PC-9 (cell line): ENCODE data around the gene COTL1. TPM values are rescaled to one million over a fixed set of nuclear protein-coding genes. Genes with fewer than 3 reads are reported as not detected.

ENCODE experiments used
- BruUV-seq: library from RNA; stranded (reverse); fragments of 400-500 nt; replicated peaks from 2 replicates; lab custom pipeline; 2021; lab: Mats Ljungman, UMichigan
- CTCF ChIA-PET: fragments of 300-600 bp; sonication (Branson Sonifier 250); formaldehyde crosslinking; loops from one replicate; lab custom pipeline; 2022; ENCODE audit warnings: antibody characterized with exemption; lab: Charles Lee
- POLR2A ChIA-PET: fragments of 300-600 bp; sonication (Branson Sonifier 250); formaldehyde crosslinking; loops from one replicate; lab custom pipeline; 2022; ENCODE audit warnings: antibody characterized with exemption; ENCODE audit not compliant: unreplicated experiment; lab: Charles Lee
- DNase-seq, 2 experiments: peaks; one replicate each; pipeline versions ENCODE4 v3.0.0 to v3.0.0-alpha.2; 2015 to 2022; ENCODE audit warnings: mixed read lengths in 1 of 2
- H2AFZ ChIP-seq: fragments of 200-600 bp; sonication (generic); 2 replicates; pipeline ENCODE4 v1.8.1; 2017; ENCODE audit warnings: antibody characterized with exemption
- H3F3A ChIP-seq: fragments of 200-600 bp; sonication (generic); 2 replicates; pipeline ENCODE4 v1.8.1; 2017; ENCODE audit warnings: antibody characterized with exemption, mild to moderate bottlenecking, low read depth; ENCODE audit not compliant: insufficient read depth
- H3K27ac ChIP-seq: fragments of 200-600 bp; sonication (generic); 2 replicates; pipeline ENCODE4 v1.6.1; 2016; ENCODE audit warnings: mixed run types
- H3K27me3 ChIP-seq: fragments of 200-600 bp; sonication (generic); 2 replicates; pipeline ENCODE4 v1.6.1; 2016; ENCODE audit warnings: low read depth, mixed run types; ENCODE audit not compliant: insufficient read depth
- H3K36me3 ChIP-seq: fragments of 200-600 bp; sonication (generic); 2 replicates; pipeline ENCODE4 v1.6.1; 2016; ENCODE audit warnings: low read depth, mixed run types
- H3K4me1 ChIP-seq: fragments of 200-600 bp; sonication (generic); replicated peaks from 2 replicates; pipeline ENCODE4 v1.6.1; 2016; ENCODE audit warnings: mixed run types; ENCODE audit not compliant: insufficient read depth
- H3K4me2 ChIP-seq: fragments of 200-600 bp; sonication (generic); 2 replicates; pipeline ENCODE4 v1.6.1; 2017; ENCODE audit warnings: mixed run types
- H3K4me3 ChIP-seq: fragments of 200-600 bp; sonication (generic); 2 replicates; pipeline ENCODE4 v1.6.1; 2016; ENCODE audit warnings: mixed run types
- H3K79me2 ChIP-seq: fragments of 200-600 bp; sonication (generic); 2 replicates; pipeline ENCODE4 v1.6.1; 2017; ENCODE audit warnings: low read depth, mixed run types
- H3K9me2 ChIP-seq: fragments of 200-600 bp; sonication (generic); 2 replicates; pipeline ENCODE4 v1.8.1; 2017; ENCODE audit warnings: mild to moderate bottlenecking; ENCODE audit not compliant: insufficient read depth
- H3K9me3 ChIP-seq: fragments of 200-600 bp; sonication (generic); 2 replicates; pipeline ENCODE4 v1.8.1; 2016; ENCODE audit warnings: low read depth; ENCODE audit not compliant: insufficient read depth
- H4K20me1 ChIP-seq: fragments of 200-600 bp; sonication (generic); 2 replicates; pipeline ENCODE4 v1.8.1; 2017; ENCODE audit not compliant: insufficient read depth
- EZH2 ChIP-seq: fragments of 200-600 bp; sonication (generic); IDR thresholded peaks from 2 replicates; pipeline ENCODE4 v1.8.0; 2017; ENCODE audit warnings: antibody characterized with exemption, low read depth
- intact Hi-C: fragments of 100-400 bp; cut with micrococcal nuclease; formaldehyde crosslinking; loops from one replicate; pipeline ENCODE4 v1.10.0; 2022; ENCODE audit not compliant: unreplicated experiment
- total RNA-seq: library from RNA; stranded (reverse); gene quantifications from 2 replicates; pipeline ENCODE4 v1.2.3, GENCODE V29; 2021
- TF ChIP-seq, protein P1 (sequence below): fragments of 200-600 bp; sonication (generic); conservative IDR thresholded peaks from 2 replicates; pipeline ENCODE4 v1.6.1; 2017; ENCODE audit warnings: mixed run types, antibody characterized with exemption, mild to moderate bottlenecking, moderate library complexity

The COTL1 gene
- total RNA-seq, 1 experiment from 2014 or later, result 512 TPM

DNA sequence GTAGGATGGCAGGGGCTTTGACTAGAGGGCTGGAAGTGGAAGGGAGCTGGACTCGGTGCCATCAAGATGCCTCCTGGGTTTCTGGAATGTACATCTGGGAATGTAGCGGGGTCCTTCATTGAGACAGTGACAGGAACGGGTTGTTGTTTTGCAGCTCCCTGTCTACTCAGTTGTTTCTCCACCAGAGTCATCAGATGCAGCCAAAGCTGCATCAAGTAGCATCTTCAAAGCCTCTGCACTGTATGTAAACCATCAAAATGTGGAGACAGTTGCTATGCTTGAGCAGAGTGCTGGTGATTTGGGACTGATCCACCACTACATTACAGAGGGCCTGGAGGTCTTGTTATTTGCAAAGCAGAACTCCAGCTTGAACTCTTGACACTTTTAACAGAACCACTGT lies 88.3 kb downstream of the COTL1 start:
- Histone ChIP-seq H2AFZ (no peak overlapping the region), H3K27me3 (peaks cover 16% of the 10 kb centered on the region; the same call in 1 of the 2 replicates), H3F3A (no peaks in the 10 kb centered on the region), H4K20me1 (no peaks in the 10 kb centered on the region), H3K27ac (no peak overlapping the region), H3K4me2 (no peak overlapping the region), H3K9me3 (no peaks in the 10 kb centered on the region), H3K9me2 (no peaks in the 10 kb centered on the region), H3K79me2 (no peaks in the 10 kb centered on the region), H3K4me3 (no peak overlapping the region), H3K4me1 (no peaks in the 10 kb centered on the region), H3K36me3 (no peaks in the 10 kb centered on the region)
- ChIA-PET POLR2A (no interaction called here), CTCF (interaction anchor here (0.6 kb wide), 1 partner anchor 439 kb away, joined by 4 read pairs; no protein-coding TSS in a partner anchor)
- TF ChIP-seq, protein P1, sequence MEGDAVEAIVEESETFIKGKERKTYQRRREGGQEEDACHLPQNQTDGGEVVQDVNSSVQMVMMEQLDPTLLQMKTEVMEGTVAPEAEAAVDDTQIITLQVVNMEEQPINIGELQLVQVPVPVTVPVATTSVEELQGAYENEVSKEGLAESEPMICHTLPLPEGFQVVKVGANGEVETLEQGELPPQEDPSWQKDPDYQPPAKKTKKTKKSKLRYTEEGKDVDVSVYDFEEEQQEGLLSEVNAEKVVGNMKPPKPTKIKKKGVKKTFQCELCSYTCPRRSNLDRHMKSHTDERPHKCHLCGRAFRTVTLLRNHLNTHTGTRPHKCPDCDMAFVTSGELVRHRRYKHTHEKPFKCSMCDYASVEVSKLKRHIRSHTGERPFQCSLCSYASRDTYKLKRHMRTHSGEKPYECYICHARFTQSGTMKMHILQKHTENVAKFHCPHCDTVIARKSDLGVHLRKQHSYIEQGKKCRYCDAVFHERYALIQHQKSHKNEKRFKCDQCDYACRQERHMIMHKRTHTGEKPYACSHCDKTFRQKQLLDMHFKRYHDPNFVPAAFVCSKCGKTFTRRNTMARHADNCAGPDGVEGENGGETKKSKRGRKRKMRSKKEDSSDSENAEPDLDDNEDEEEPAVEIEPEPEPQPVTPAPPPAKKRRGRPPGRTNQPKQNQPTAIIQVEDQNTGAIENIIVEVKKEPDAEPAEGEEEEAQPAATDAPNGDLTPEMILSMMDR, result no peak
- TF ChIP-seq EZH2, result no peak
- BruUV-seq, result no TSS peak
- DNase-seq, result no peak
- intact Hi-C loops, result loop anchor here (5.0 kb wide), 1 partner anchor 73 kb away; no protein-coding TSS in a partner anchor

DNA sequence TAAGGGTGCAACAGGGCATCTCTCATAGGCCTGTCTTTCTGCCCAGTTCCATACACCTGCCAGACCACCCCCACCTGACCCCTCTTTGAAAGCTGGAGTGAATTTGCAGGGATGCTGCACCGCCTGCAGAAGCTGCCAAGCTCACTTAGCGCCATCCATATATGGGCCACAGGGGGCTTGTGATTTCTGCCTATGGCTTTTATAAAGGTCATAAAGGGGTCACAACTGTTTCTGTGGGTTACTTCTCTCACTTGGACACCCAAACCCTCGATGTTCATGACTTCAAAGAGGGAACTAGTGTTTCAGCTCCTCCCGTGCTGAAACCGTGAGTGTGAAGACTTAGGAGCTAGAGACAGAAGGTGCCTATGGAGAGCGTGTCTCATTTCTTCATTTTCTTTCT lies 89.6 kb downstream of the COTL1 start:
- Histone ChIP-seq H3K9me2 (no peaks in the 10 kb centered on the region), H3K4me1 (no peaks in the 10 kb centered on the region), H3K27me3 (peaks cover 12% of the 10 kb centered on the region; the same call in 1 of the 2 replicates), H3K36me3 (no peaks in the 10 kb centered on the region), H2AFZ (no peak overlapping the region), H3K4me2 (no peak overlapping the region), H3K79me2 (no peaks in the 10 kb centered on the region), H4K20me1 (no peaks in the 10 kb centered on the region), H3K9me3 (no peaks in the 10 kb centered on the region), H3K27ac (no peak overlapping the region), H3F3A (no peaks in the 10 kb centered on the region), H3K4me3 (no peak overlapping the region)
- BruUV-seq, result no TSS peak
- no peak for DNase-seq
- ChIA-PET POLR2A (no interaction called here), CTCF (no interaction called here)
- TF ChIP-seq, protein P1, result no peak
- no peak for TF ChIP-seq EZH2
- intact Hi-C loops, result no loop called here

DNA sequence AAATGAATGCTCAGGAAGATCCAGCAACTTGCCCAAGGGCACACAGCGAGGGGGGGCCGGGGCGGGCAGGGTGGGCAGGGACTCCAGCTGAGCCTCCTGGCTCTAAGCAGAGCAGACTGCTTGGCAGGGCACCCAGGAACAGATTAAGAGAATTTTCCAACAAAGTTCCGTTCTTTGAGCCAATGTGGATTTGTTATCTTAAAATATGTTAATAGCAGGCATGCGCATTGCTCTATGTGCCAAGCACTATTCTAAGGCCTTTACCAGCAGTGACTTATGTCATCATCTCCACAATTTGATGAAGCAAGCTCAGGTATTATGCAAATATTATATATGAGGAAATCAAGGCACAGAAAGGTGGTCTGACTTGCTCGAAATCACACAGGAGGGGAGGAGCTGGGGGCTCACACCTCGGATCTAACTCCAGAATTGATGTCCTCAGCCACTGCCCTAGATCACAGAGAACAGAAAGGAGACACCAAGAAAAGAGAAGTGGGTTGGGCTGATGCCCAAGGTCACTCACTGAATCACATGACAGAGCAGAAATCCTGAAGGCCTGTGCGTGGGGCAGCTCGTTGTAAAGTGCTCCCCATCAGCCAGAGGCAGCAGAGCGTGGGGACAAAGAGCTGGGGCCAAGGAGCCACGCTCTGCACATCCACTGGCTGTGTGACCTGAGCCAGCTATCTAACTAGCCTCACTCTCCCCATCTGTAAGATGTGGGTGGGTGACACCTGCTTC lies 90.2 kb downstream of the COTL1 start:
- H3K4me2 ChIP-seq, result no peak overlapping the region
- POLR2A ChIA-PET, result interaction anchor here (0.6 kb wide), 1 partner anchor 794 kb away, joined by 7 read pairs; no protein-coding TSS in a partner anchor

More for the DNA sequence above, 90.2 kb downstream of the COTL1 start:
- H3K36me3 ChIP-seq, result no peaks in the 10 kb centered on the region
- no peaks in the 10 kb centered on the region for H3K79me2 ChIP-seq
- no peaks in the 10 kb centered on the region for H3K4me1 ChIP-seq
- no peaks in the 10 kb centered on the region for H3K9me3 ChIP-seq
- no peak overlapping the region for H3K4me3 ChIP-seq
- H3K9me2 ChIP-seq, result no peaks in the 10 kb centered on the region
- no peak overlapping the region for H3K27ac ChIP-seq
- intact Hi-C loops, result no loop called here
- no TSS peak for BruUV-seq
- CTCF ChIA-PET, result no interaction called here
- peaks cover 12% of the 10 kb centered on the region; the same call in 1 of the 2 replicates for H3K27me3 ChIP-seq
- H4K20me1 ChIP-seq, result no peaks in the 10 kb centered on the region
- no peak for TF ChIP-seq EZH2
- TF ChIP-seq, protein P1, result no peak
- no peaks in the 10 kb centered on the region for H3F3A ChIP-seq
- DNase-seq, result no peak
- no peak overlapping the region for H2AFZ ChIP-seq
